ENCODE data around the gene VWCE.
"Not testable (repeated sequence)": the region's sequence is repeated elsewhere in the genome, so short reads cannot be mapped to it uniquely, and the experiment has no call there.

GRCh38 chr11:61222692-61223091 lies 72.4 kb downstream of the VWCE start:
- TF ChIP-seq, protein P1, sequence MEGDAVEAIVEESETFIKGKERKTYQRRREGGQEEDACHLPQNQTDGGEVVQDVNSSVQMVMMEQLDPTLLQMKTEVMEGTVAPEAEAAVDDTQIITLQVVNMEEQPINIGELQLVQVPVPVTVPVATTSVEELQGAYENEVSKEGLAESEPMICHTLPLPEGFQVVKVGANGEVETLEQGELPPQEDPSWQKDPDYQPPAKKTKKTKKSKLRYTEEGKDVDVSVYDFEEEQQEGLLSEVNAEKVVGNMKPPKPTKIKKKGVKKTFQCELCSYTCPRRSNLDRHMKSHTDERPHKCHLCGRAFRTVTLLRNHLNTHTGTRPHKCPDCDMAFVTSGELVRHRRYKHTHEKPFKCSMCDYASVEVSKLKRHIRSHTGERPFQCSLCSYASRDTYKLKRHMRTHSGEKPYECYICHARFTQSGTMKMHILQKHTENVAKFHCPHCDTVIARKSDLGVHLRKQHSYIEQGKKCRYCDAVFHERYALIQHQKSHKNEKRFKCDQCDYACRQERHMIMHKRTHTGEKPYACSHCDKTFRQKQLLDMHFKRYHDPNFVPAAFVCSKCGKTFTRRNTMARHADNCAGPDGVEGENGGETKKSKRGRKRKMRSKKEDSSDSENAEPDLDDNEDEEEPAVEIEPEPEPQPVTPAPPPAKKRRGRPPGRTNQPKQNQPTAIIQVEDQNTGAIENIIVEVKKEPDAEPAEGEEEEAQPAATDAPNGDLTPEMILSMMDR (IDR thresholded peaks at IDR 0.05), result not testable (repeated sequence)
- TF ChIP-seq POLR2AphosphoS5, POLR2A (IDR thresholded peaks at IDR 0.05): not testable (repeated sequence)

Measured in upper lobe of left lung (tissue), 4 donors.